HPDE6-E6E7 (cell line): Measurements from ENCODE around the gene CALML3.
A peak's percentile ranks its signal among the peaks of the same experiment; 100 is the strongest.

Experiments
- DNase-seq: peaks from one replicate; pipeline ENCODE4 v3.0.0; 2011; ENCODE audit warnings: missing footprints; ENCODE audit errors: extremely low spot score

Gene CALML3

DNA sequence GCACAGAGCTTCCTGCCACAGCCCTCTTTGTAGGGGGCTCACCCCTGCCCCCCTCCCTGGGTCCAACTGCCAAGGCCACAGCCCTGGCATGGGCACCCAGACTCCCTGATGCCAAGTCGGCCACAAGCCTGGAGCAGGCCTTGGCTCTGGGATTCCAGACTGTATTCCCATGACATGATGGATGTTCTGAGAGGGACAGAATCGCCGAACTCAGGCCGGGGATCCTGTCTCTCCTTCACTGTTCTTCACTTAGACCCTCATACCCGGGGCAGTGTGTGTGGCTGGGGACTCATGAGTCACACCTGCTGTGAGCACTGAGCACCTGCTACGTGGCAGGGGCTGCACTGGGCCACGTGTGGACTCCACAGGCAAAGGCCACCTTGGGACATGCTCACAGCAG is 33.3 kb upstream of the CALML3 start:
- DNase-seq: no peak

DNA sequence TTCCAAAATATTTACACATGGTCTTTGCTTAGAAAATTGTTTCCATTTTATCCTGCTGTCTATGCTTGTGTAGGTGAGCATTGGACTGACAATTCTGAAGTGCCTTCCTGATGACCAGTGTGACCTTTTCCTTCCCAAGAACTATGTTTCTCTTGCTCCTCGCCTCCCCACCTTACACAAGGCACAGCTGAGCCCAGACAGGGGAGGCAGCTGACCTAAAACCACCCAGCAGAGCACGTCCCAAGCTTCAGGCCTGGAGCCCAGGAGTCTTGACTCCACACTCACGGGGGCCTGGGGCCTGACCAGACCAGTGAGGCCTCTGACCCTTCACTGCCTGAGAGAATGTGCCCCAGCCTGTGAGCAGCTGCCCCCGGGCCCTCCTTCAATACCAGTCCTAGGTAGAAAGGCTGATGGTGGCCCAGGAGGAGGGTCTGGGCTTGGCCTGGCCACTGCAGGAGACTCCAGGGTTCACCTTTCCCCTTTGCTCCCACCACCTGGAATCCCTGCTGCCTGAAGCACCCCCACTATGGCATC is 32.4 kb upstream of the CALML3 start:
- no peak for DNase-seq

DNA sequence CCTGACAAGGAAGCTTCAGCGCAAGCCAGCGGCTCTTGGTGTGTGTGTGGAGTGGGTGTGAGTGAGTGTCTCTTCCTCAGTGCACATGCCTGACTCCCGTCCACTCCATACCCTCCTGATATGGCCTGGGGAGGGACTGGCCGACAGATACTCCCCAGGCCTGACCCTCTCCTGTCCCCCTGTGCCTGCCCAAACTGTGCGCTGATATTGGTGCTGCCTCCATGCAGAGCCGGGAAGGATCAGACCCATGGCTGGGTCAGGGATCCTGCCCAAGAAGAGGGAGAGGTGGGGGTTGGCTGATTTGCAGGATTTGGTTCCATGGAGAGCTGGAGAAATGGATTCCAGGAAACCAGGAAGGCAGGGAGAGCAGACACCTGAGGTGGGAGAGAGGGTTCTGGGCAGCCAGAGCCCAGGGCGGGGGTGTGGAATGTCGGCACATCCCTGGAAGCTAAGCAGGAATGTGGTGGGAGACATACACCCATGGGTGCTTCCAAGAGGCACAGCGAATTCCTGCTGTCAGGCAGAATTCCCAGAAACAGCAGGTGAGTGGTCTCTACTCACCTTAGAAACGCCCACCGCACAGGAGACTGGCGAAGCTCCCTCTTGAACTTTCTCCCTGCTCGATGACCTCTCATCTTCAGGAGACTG is 31.7 kb upstream of the CALML3 start:
- DNase-seq: no peak

DNA sequence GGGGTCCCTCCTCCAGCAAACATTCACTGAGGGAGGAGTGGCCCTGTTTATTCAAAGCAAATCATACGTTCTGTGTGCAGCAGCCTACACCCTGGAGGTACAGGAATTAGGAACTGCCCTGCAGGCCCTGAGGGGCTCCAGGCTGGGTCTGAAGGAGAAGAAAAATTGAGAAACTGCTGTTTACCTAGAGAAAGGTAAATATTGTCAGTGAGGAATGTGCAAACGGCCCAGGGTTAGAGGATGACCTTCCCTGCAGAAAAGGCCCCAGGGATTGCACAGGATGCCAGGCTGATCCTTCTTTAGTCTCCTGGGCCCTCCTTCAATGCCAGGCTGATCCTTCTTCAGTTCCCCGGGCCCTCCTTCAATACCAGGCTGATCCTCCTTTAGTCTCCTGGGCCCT is 31.1 kb upstream of the CALML3 start:
- no peak for DNase-seq

DNA sequence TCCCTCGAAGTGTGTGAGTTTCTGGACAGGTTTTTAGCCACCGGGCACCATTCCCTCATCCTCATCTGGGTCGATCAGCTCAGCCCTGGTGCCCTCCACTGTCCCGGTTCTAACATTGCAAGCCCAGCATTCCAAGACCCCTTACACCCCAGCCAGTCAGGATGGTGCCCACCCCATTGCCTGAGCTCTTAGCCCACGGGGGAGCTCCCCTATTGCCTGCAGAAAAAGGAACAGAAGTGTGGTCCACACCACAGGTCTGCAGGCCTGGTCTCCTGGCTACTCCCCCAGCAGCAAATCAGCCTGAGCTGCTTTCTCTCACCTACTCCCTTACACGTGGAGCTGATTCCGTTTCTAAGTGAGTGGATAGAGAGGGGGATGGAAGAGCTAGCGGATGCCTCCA is 30.1 kb upstream of the CALML3 start:
- no peak for DNase-seq

DNA sequence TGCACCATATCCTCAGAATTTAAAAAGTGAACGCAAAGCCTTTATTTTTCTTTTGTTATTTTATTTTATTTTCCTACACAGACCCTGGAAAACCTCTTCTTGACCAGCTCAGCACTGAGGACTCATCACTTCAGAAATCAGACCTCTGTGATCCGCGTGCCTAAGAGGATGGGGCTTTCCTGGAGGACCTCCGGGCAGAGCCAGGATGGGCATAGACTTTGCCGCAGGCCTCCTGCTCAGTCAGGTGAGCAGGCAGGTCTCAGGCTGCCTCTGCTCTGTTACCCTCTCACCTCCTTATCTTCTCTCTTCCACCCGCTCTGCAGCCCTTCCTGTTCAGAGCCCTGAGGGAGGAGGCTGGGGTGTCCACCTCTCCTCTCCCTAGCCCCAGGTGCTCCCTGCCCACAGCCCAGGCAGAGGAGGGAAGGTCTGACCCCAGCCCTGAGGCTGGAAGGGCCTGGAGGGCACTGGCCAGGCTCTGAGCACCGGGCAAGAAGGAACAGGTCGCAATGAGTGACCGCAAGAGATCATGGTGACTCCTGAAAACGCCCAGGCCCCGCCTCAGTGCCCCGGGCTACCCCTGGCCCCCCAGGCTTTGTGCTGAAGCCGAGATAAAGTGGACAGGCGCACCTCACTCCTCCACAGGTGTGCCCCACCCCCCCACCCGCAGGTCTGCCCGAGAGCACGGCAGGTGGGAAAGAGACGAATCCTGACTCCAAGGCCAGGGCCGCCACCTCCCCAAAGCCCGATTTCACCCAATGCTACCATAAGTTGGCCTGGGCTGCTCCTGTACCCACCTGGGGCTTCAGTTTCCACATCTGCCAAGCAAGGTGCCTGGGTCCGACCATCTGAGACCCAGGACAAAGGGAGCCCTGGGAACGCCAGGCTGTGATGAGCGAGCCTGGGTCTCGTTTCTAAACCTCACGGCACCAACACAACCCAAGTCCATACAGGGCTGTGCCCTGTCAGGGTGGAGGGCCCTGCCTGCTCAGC is 28.2 kb upstream of the CALML3 start:
- no peak for DNase-seq

DNA sequence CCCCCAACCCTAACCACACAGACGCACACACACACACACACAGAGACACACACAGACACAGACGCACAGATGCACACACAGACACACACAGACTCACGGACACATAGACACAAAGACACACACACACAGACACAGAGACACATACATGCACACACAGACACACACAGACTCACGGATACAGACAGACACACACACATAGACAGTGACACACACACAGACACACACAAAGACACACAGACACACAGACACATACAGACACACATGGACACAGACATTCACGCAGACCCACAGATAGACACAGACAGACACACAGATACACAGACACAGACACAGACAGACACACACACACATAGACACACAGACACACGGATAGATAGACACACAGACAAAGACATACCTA is 27.5 kb upstream of the CALML3 start:
- no peak for DNase-seq

DNA sequence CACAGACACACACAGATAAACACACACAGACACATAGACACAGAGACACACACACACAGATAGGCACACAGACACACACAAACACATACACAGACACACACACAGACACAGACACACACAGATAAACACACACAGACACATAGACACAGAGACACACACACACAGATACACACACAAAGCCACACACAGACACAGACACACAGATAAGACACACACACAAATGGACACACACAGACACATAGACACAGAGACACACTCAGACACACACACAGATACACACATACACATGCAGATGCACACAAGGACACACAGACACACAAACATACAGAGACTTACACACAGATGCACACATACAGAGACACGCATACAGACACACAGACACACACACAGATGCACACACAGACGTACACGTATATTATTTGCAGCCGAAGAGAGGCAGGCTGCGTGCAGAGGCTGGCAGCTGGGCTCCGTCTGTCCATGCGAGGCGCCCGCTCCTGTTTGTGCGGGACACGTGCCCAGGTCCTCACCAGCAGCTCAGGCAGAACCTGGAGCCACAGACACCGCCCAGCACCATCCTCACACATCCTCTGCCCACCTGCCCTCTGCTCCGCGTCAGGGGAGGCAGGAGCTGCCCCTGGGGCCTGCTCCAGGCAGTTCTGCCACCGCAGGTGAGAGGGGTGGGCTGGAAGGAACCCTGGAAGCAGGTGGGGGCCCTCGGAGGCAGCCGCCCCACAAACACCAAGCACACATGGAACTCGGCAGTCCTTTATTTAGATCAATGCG is 26.6 kb upstream of the CALML3 start:
- DNase-seq: no peak

DNA sequence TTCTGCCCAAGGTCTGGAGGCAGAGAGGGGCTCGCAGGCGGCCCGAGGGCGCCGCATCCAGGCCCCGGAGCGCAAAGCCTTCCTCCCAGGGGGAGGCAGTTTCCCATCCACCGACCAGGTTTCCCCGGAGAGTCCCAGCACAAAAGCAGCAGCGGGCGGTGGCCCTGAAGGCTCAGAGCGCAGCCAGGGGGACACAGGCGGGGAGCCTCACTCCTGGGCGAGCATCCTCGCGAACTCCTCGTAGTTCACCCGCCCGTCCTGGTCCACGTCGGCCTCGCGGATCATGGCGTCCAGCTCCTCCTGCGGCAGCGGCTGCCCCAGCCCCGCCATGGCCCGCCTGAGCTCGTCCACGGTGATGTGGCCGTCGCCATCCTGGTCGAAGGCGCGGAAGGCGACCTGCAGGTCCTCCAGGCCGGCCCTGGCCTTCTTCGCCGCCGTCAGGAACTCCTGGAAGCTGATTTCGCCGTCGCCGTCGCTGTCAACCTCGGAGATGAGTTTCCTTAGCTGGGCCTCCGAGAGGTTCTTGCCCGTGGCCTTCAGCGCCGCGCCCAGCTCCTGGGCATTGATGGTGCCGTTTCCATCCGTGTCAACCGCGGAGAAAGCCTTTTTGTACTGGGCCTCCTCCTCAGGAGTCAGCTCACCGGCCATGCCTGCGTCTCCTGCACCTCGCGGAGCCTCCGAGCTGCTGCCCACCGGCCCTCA is 25.8 kb upstream of the CALML3 start:
- DNase-seq: no peak

DNA sequence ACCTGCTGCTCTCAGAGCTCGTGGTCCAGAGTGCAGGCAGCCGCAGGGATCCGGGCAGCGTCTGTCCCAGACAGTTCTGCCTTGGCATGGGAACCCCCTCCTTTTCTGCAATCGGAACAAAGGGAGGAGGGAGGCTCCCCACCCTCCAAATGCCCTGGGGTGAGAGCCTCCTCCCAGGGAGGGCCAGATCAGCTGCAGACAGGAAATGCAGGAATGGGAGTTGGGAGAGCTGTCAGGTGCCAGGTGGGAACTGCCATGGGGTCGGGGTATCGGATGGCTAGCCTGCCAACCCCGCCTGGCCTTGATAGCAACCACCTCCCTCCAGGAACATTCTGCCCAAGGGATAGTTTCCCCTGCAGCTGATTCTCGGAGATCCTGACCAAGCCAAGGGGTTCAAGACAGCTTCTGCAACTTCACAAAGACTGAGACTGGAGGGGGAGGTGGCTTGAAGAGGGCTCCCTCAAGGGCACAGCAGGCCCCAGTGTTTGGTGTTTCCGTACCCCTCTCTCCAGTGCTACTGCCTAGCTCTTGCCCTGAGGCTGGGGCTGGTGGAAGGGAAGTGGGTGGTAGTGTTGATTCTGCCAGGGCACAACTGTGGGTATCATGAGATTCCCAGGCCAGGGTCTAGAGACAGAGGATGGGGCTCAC is 25.1 kb upstream of the CALML3 start, which contains the start of gene CALML5:
Gene CALML5, minus strand, starts transcription at position 78 of the 648 bp plus-strand sequence. CDS start 132 bp downstream, outside the sequence.
- no peak for DNase-seq

DNA sequence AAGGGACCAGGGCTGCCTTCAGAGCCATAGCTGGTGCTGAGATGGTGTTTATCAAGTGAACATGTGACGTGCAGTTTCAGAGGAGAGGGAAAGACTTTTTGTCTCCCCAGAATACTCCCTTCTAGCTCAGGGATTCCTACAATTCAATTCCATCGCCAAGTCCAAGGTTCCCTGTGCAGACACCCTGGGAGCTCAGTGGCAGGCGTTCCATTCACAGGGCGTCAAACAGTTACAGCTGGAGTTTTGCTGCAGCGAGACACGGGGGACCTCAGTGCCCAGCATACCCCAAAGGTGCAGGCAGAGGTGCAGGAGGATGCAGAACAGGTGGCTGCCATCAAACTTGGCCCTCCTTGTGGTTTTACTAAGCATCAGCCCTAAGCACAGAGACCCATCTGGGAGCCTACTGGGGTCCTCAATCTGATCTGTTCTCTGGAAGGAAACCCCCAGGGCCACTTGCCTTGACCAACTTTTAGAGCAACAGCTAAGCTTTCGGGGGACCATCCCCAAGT is 24.5 kb upstream of the CALML3 start:
- DNase-seq: no peak

DNA sequence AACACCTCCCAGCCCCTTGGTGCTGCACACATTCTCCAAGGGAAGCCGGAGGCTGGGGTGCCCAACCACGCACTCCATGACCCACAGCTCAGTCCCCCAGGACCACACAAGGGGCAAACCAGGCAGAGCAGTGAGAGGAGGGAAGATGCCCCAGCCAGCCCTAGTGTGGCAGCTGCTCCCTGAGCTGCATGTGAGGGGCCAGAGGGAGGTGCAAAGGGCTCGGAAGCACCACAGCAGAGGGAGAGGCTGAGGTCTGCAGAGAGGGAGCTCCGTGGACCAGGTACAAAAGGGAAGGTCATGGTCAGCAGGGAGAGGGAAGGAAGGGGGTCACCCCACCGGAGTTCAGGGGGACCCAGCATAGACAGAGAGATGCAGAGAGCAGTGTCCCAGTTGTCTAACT is 23.9 kb upstream of the CALML3 start:
- DNase-seq: no peak

DNA sequence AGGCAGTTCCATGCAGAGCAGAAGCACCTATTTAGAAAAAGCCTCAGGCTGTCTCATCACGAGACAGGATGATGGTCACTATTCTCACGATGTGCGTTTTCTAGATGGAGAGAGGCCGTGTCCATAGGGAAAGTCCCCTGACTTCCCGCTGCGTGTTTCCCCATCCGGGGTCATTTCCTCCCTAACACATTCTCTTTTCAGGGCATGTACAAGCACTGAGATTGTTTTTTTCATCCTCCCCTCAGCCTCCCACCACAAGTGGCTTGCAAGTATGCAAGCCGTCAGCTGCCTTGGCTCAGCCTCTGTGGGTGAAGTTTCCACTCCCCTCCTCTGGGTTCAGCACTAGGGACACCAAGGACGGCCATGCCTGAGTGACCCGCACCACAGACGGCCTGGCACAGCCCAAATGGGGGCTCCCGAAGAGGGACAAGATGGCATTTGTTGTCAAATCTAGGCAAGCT is 22.7 kb upstream of the CALML3 start:
- DNase-seq: no peak

DNA sequence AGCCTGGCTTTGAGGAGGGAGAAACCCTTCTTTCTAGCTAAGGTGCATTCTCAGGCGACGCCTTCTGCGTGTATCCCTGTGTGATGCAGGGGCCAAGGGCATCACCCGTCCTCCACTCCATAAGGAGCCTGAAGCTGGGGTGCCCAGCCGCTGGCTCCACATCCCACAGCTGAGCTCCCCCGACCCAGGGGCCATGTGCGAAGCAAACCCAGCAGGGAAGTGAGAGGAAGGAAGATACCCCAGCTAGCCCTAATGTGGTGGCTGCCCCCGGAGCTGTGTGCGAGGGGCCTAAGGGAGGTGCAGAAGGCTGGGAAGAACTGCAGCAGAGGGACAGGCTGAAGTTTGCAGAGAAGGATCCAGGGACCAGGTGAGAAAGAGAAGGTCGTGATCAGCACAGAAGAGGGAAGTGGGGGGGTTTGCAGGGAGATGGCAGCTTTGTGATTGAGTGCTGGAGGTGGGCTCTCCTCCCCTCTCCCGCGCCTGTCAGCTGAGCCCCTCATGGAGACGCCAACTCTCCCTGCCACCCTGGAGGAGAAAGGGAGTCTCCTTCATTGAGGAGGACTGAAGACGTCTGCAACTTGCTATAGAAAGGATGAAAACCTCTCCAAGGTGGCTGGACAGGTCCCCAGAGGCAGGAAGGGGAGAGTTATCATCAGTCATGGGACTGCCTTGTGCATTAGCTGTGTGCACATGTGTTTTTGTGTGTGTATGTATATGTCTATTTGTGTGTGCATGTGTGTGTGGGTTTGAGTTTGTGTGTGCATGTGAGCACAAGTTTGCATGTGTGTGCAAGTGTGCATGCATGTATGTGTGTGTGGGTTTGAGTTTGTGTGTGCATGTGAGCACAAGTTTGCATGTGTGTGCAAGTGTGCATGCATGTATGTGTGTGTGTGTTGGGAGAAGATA is 21.9 kb upstream of the CALML3 start:
- no peak for DNase-seq

DNA sequence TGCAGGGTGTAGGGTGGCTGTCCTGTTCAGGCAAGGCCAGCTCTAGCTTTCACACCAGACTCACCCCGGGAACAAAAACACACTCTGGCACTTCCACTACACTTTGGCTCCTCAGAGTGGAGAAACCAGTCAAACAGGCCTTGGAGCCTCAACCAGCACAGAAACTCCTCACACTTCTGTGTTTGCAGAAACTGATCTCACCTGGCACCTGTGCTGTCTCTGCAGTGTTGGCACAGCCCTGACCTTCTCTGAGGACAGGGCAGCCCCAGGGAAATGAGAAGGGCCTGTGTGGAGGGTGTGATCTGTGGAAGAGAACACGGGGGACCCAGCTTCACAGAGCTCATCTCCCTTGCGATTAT is 21.3 kb upstream of the CALML3 start:
- peak; percentile 37 for DNase-seq

DNA sequence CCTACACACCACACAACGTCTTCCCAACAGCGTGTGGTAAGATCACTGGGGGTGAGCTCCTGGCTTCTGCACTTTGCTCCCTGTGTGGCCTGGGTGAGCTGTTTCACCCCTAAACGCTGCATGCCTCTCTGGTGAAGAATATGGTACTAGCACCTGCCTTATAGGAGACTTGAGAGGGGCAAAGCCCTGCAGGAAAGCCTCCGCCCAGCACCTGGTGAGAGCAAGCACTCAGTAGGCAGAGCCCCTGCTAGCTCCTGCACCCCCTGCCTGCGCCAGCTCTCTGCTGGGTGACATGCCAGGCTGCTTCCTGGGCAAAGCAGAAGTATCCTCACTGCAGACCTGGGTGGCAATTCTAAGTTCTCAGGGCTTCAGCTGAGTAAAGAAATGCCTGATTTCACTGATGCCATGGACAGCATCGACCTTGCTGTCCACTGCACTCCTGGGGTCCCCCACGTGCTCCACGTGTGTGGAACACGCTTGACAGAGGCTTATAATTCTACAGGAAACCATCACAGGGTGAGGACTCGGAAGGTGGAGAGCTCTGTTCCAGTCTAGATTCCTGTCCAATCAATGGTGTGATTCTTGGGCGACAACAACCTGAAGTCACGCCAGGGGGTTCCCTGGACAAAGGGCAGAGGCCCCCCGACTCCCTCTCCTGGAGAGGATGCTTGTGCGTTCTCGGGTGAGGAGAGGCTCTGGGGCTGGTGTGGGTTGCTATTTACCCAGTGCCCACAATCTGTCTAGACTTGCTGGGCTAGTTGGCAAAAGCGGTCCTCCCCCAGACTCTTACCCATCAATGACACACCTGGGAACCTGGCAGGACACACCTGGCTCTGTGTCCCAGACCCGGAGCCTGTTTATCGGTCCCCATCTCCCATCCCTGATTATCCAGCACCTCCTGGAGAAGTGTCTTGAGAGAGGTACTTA is 20.4 kb upstream of the CALML3 start:
- no peak for DNase-seq

DNA sequence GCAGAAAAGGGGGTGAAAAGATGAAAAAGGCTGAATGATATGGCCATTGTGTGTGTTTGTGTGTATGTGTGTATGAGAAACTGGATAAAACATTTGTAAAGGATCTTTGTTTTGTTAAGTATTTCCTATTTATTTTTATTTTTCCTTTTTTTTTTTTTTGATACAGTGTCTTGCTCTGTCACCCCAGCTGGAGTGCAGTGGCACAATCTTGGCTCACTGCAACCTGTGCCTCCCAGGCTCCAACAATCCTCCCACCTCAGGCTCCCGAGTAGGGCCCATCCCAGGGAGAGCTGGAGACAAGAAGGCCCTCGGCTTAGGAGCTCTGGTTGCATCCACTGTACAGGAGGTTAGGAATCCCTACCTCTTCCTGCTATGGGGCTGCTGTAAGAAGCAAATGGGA is 18.5 kb upstream of the CALML3 start:
- DNase-seq: no peak
